Keratinocyte (primary cell): ENCODE measurements around the gene ARPC5L. TPM values are rescaled to one million over a fixed set of nuclear protein-coding genes. Genes with fewer than 3 reads are reported as not detected.

Experiments used
- DNase-seq: peaks from one replicate; pipeline ENCODE4 v3.0.0-alpha.2; 2011; ENCODE audit warnings: low read depth, missing footprints, low spot score
- FAIRE-seq: peaks from 2 replicates; lab custom pipeline; 2011; peaks lifted over from hg19 to GRCh38; lab: Jason Lieb, UNC
- H2AFZ ChIP-seq: 2 replicates; pipeline ENCODE4 v1.6.0; 2012; ENCODE audit warnings: low read length, control low read depth, inconsistent platforms; ENCODE audit not compliant: control insufficient read depth
- H3K27ac ChIP-seq: 2 replicates; pipeline ENCODE4 v1.5.1; 2011; ENCODE audit warnings: low read length; ENCODE audit not compliant: control insufficient read depth, insufficient read depth
- H3K27me3 ChIP-seq: 3 replicates; pipeline ENCODE4 v1.6.0; 2011; ENCODE audit warnings: low read length; ENCODE audit not compliant: control insufficient read depth, insufficient read depth; ENCODE audit errors: extremely low read depth
- H3K36me3 ChIP-seq, 2 experiments: 2 replicates in 1 of 2; 3 replicates in 1 of 2; pipeline ENCODE4 v1.5.1; 2011; ENCODE audit warnings: low read length in 2 of 2, mild to moderate bottlenecking in 1 of 2; ENCODE audit not compliant: control insufficient read depth in 2 of 2, insufficient read depth in 2 of 2; ENCODE audit errors: extremely low read depth in 1 of 2
- H3K4me1 ChIP-seq: 3 replicates; pipeline ENCODE4 v1.5.1; 2011; ENCODE audit warnings: low read length; ENCODE audit not compliant: control insufficient read depth, insufficient read depth; ENCODE audit errors: extremely low read depth
- H3K4me2 ChIP-seq: 3 replicates; pipeline ENCODE4 v1.6.0; 2011; ENCODE audit warnings: low read depth, low read length; ENCODE audit not compliant: control insufficient read depth, insufficient read depth; ENCODE audit errors: extremely low read depth
- H3K4me3 ChIP-seq, 3 experiments: fragments of 200-600 bp in 1 of 3; sonication (generic) in 1 of 3; 2 replicates in 2 of 3; 3 replicates in 1 of 3; pipeline ENCODE4 v1.5.1; 2011 to 2016; ENCODE audit warnings: low read length in 3 of 3, mild to moderate bottlenecking in 3 of 3, control low read depth in 2 of 3, inconsistent platforms in 1 of 3, low read depth in 1 of 3, mixed read lengths in 1 of 3, mixed run types in 1 of 3, moderate library complexity in 1 of 3; ENCODE audit not compliant: control insufficient read depth in 2 of 3, insufficient read depth in 2 of 3; ENCODE audit errors: extremely low read depth in 1 of 3
- H3K79me2 ChIP-seq: 2 replicates; pipeline ENCODE4 v1.6.0; 2012; ENCODE audit warnings: low read length; ENCODE audit not compliant: control insufficient read depth, insufficient read depth
- H3K9ac ChIP-seq: 3 replicates; pipeline ENCODE4 v1.6.0; 2011; ENCODE audit warnings: low read length; ENCODE audit not compliant: control insufficient read depth, insufficient read depth; ENCODE audit errors: extremely low read depth
- H3K9me1 ChIP-seq: 3 replicates; pipeline ENCODE4 v1.6.0; 2011; ENCODE audit warnings: low read length; ENCODE audit not compliant: control insufficient read depth, insufficient read depth; ENCODE audit errors: extremely low read depth
- H3K9me3 ChIP-seq: 2 replicates; pipeline ENCODE4 v1.5.1; 2012; ENCODE audit warnings: low read depth, low read length; ENCODE audit not compliant: control insufficient read depth
- H4K20me1 ChIP-seq: 3 replicates; pipeline ENCODE4 v1.6.0; 2011; ENCODE audit warnings: low read length; ENCODE audit not compliant: control insufficient read depth, insufficient read depth; ENCODE audit errors: extremely low read depth
- CTCF ChIP-seq, 3 experiments: IDR thresholded peaks in 1 of 3; conservative IDR thresholded peaks in 1 of 3; optimal IDR thresholded peaks in 1 of 3; 2 replicates in 2 of 3; 3 replicates in 1 of 3; pipeline versions ENCODE3 to v1.5.1; 2011; ENCODE audit warnings: low read length in 3 of 3, mild to moderate bottlenecking in 3 of 3, moderate library complexity in 2 of 3, control low read depth in 1 of 3, inconsistent platforms in 1 of 3; ENCODE audit not compliant: insufficient read depth in 2 of 3; ENCODE audit errors: extremely low read depth in 1 of 3
- EZH2 ChIP-seq: IDR thresholded peaks from one replicate; pipeline ENCODE4 v1.6.1; 2012; ENCODE audit warnings: inconsistent platforms, mild to moderate bottlenecking, low read length, moderate library complexity
- dilution Hi-C: fragments of 300-500 bp; cut with MboI; formaldehyde crosslinking; loops from one replicate; pipeline ENCODE4 v1.7.0; 2020; ENCODE audit warnings: low sequenced_read_pairs; ENCODE audit not compliant: extremely low pct_ligation_motif_present
- polyA plus RNA-seq, 5 experiments: library from polyadenylated mRNA; depleted of rRNA in 3 of 5; stranded (reverse) in 3 of 5; stranded (forward) in 1 of 5; unstranded in 1 of 5; fragments of >200 nt; gene quantifications; 1 replicate in 1 of 5; 2 replicates in 3 of 5; 3 replicates in 1 of 5; pipeline versions ENCODE4 v1.2.1 to v1.2.3, GENCODE V29; 2011 to 2012; ENCODE audit warnings: missing spikeins in 2 of 5, low read depth in 1 of 5, low replicate concordance in 1 of 5

ARPC5L gene
- polyA plus RNA-seq, 1 donor (not counting 4 experiments of a cell fraction or from before 2014, with no cell fraction given): 102 TPM

DNA sequence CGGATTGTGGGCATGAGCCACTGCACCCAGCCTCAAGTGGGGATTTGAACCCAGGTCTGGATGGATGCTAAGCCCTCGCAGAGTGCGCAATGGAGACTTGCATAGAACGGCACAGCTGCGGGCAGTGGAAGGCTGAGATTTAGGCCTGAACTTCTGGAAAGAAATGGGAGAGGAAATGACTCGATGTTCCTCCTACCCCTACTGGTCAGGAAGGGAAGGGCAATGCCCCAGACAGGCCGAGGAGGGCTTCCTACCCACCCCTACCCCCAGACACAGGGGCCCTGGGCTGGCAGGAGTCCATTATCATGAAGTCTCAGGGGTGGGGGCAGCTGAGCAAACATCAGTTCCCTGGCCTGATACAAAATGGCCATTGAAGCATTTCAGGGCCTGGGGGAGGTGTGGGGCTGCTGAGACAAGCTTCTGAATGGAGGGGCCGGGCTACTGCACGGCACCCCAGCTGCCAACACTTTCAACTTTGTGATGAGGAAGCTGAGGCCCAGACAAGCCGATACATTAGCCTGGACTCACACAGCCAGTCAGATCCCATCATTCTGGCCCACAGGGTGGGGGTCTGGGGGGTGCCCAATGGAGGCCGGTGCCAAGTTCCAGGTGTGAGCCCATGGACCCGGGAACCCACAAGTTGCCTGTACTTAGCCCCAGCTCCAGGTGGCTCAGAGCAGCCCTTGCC lies 22.2 kb upstream of the ARPC5L start:
- Histone ChIP-seq H3K9ac (no peak overlapping the region), H3K27ac (no peak overlapping the region), H3K4me2 (no peak overlapping the region), H3K36me3 (no peaks in the 10 kb centered on the region), H4K20me1 (no peaks in the 10 kb centered on the region), H3K9me3 (no peaks in the 10 kb centered on the region), H3K9me1 (no peaks in the 10 kb centered on the region), H3K4me1 (peaks cover 8% of the 10 kb centered on the region), H3K79me2 (no peaks in the 10 kb centered on the region), H2AFZ (no peak overlapping the region), H3K27me3 (no peaks in the 10 kb centered on the region), H3K4me3 (no peak overlapping the region)
- peak; percentile 34 for FAIRE-seq
- no peak for TF ChIP-seq EZH2
- peak; percentile 56 to 64 (median 64) for TF ChIP-seq CTCF (optimal IDR thresholded peaks at IDR 0.05 in 1 of 3, IDR thresholded peaks at IDR 0.05 in 1 of 3, conservative IDR thresholded peaks at IDR 0.05 in 1 of 3; ENCODE audit: extremely low read depth in 1 of 3, insufficient read depth in 2 of 3, low read length in 3 of 3)
- dilution Hi-C loops: no loop called here
- no peak for DNase-seq

DNA sequence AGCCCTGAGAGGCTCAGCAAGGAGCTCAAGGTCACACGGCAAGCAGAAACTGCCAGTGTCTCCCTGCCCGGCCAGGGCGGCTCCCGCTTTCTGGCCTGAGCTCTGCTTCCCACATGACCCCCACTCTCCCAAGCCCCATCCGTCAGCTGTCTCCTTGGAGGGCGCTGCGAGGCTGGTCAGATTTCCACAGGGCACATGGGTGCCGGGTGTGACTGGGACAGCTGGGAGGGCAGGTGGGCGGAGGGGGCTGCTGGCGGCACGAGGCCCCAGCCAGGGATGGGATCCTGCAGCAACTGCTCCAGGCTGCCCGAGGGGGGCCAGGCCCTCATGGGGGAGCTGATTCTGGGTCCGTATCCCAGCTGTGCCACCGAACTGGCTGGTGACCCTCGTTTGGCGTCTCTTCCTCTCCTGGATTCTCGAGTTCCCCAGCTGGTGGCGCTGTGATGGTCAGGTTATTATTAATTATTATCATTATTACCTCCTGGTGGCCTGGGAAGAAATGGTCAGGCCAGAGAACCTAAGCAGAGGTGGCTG lies 21.6 kb upstream of the ARPC5L start:
- Histone ChIP-seq H3K4me3 (no peak overlapping the region), H2AFZ (no peak overlapping the region), H3K4me2 (no peak overlapping the region), H3K9ac (no peak overlapping the region), H3K9me3 (no peaks in the 10 kb centered on the region), H3K36me3 (no peaks in the 10 kb centered on the region), H3K4me1 (peaks cover 2% of the 10 kb centered on the region), H3K79me2 (no peaks in the 10 kb centered on the region), H3K27me3 (no peaks in the 10 kb centered on the region), H3K27ac (no peak overlapping the region), H4K20me1 (no peaks in the 10 kb centered on the region), H3K9me1 (no peaks in the 10 kb centered on the region)
- TF ChIP-seq CTCF (optimal IDR thresholded peaks at IDR 0.05 in 1 of 3, IDR thresholded peaks at IDR 0.05 in 1 of 3, conservative IDR thresholded peaks at IDR 0.05 in 1 of 3; ENCODE audit: extremely low read depth in 1 of 3, insufficient read depth in 2 of 3, low read length in 3 of 3): peak; percentile 42 to 60 (median 51)
- TF ChIP-seq EZH2: no peak
- FAIRE-seq (no peak), DNase-seq (no peak)
- dilution Hi-C loops: no loop called here
